ENCODE measurements around the gene RPS27. TPM values are rescaled to one million over a fixed set of nuclear protein-coding genes. Genes with fewer than 3 reads are reported as not detected.
"Not testable (repeated sequence)": the region's sequence is repeated elsewhere in the genome, so short reads cannot be mapped to it uniquely, and the experiment has no call there.

RPS27 gene
- total and polyA plus RNA-seq, 2 donors: 3,498 to 10,997 TPM

DNA sequence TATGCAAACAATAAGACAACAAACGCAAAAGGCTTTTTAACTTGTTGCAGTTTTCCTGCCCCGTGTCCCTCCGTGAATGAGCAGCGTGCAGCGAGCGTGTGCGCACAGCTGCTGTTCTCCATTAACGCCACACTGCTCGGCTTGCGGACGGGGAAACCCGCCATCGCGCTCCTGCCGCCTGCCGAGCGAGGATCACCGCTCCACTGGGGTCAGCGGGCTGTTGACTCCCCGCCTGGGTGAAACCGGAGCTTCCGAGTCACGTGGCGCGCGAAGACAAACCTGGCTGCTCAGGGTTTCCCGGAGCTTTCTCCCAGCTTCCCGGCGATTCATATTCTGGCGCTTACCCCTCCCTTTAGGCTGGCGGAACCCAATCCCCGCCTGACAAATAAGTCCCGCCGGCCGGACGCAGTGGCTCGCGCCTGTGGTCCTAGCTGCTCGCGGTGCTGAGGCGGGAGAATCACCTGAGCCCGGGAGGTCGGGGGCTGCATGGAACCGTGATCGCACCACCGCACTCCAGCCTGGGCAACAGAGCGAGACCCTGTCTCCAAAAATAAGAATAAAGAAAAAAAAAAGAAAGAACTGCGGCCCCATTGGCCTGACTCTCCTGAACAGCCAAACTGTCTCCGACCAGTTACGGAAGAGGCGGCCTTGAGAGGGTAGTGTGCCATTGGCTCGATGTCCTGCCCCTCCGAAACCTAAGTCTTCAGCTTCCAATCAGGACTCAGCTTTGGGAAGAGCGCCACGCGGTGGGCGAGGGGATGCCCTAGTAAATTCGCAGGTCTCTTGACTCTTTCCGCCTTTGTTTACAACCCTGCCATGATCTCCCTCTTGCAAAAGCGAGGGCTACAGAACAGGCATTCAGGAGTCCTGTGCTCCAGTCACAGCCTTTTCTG, 23.2 kb upstream of the RPS27 start, which contains the start of gene CREB3L4:
CREB3L4 (plus strand) TSS at position 796 of the 893 bp plus-strand sequence. CDS start 624 bp downstream, outside the sequence.
- H3K4me1 ChIP-seq (ENCODE audit: insufficient read depth): no peaks in the 10 kb centered on the region

DNA sequence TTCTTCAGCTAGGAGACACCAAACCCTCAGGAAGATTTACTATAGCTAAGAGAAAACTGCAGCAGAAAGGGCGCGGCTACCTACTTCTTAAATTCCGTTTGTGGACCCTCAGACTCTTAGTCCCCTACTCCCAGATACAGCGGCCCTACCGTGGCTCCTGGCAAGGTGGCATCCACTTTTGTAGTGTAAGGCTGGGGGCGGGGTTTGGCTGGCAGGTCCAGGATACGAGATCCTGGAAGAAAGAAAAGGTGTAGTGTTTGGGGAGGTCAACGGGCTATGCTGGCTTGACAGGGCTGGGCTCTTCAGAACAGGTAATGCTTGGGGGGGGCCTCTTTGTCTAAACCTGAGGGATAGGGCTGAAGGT, 22.6 kb upstream of the RPS27 start:
- WGBS: 1% methylated on average over 8 of the region's 8 CpGs
- Histone ChIP-seq H3K36me3 (ENCODE audit: insufficient read depth) (no peaks in the 10 kb centered on the region), H3K4me3 (ENCODE audit: low read depth, low read length) (peak overlapping the region; percentile 40), H3K4me1 (ENCODE audit: insufficient read depth) (no peaks in the 10 kb centered on the region), H3K27ac (ENCODE audit: low read depth) (no peak overlapping the region)
- no peak for DNase-seq (ENCODE audit: extremely low spot score)

More for the DNA sequence above, 23.2 kb upstream of the RPS27 start, which contains the start of gene CREB3L4:
- Histone ChIP-seq H3K36me3 (ENCODE audit: insufficient read depth) (no peaks in the 10 kb centered on the region), H3K4me3 (ENCODE audit: low read depth, low read length) (peak within 1 kb of the TSS; percentile 43), H3K27ac (ENCODE audit: low read depth) (peak within 1 kb of the TSS; percentile 83)
- peak; percentile 96 for DNase-seq (ENCODE audit: extremely low spot score)
- WGBS: under 1% methylated on average over 60 of the region's 60 CpGs

DNA sequence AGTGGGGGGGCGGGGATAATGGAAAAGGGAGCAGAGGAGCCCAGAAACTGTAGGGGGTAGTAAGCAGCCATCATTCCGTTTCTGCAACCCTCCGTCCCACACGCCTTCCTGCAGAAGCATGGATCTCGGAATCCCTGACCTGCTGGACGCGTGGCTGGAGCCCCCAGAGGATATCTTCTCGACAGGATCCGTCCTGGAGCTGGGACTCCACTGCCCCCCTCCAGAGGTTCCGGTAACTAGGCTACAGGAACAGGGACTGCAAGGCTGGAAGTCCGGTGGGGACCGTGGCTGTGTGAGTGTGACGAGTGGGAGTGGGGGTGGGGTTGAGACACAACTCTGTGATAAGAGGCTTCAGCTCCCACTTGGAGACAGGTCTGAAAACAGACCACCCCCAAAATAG, 22.2 kb upstream of the RPS27 start:
- Histone ChIP-seq H3K36me3 (ENCODE audit: insufficient read depth) (no peaks in the 10 kb centered on the region), H3K4me1 (ENCODE audit: insufficient read depth) (no peaks in the 10 kb centered on the region), H3K4me3 (ENCODE audit: low read depth, low read length) (peak overlapping the region; percentile 40), H3K27ac (ENCODE audit: low read depth) (no peak overlapping the region)
- DNase-seq (ENCODE audit: extremely low spot score): no peak
- WGBS: 8% methylated on average over 13 of the region's 13 CpGs

DNA sequence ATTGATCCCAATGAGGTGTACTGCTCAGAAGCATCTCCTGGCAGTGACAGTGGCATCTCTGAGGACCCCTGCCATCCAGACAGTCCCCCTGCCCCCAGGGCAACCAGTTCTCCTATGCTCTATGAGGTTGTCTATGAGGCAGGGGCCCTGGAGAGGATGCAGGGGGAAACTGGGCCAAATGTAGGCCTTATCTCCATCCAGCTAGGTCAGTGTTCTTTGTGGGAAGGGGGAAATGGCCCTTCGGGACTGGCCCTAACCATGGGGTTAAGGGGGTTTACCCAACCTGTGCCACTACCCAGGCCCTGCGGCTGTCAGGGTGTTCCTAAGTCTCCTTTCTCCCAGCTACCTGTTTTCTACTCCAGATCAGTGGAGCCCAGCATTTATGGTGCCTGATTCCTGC, 21.6 kb upstream of the RPS27 start:
- Histone ChIP-seq H3K27ac (ENCODE audit: low read depth) (no peak overlapping the region), H3K36me3 (ENCODE audit: insufficient read depth) (no peaks in the 10 kb centered on the region), H3K4me3 (ENCODE audit: low read depth, low read length) (no peak overlapping the region), H3K4me1 (ENCODE audit: insufficient read depth) (no peaks in the 10 kb centered on the region)
- WGBS: 92% methylated on average over 2 of the region's 2 CpGs
- no peak for DNase-seq (ENCODE audit: extremely low spot score)

DNA sequence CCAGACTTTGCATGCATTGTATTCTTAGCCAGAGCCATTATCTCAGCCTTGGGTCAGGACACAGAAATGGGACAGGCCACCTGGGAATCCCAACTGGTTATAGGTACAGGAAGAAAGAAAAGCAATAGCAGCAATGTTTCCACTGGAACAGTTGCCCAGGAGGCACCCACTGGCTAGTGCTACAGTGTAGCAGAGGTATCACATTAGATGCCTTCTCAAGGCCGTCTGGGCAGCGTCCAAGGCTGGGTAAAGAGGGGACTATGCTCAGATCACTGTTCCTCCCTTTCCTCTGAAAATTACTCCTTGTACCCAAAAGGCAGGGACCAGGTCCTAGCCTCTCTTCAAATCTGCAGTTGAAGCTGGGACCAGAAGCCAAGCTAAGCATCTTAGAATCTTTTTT, 20.2 kb upstream of the RPS27 start:
- H3K27ac ChIP-seq (ENCODE audit: low read depth): no peak overlapping the region
- H3K4me3 ChIP-seq (ENCODE audit: low read depth, low read length): no peak overlapping the region
- DNase-seq (ENCODE audit: extremely low spot score): no peak
- no peaks in the 10 kb centered on the region for H3K4me1 ChIP-seq (ENCODE audit: insufficient read depth)
- no peaks in the 10 kb centered on the region for H3K36me3 ChIP-seq (ENCODE audit: insufficient read depth)
- WGBS: 89% methylated on average over 2 of the region's 2 CpGs

DNA sequence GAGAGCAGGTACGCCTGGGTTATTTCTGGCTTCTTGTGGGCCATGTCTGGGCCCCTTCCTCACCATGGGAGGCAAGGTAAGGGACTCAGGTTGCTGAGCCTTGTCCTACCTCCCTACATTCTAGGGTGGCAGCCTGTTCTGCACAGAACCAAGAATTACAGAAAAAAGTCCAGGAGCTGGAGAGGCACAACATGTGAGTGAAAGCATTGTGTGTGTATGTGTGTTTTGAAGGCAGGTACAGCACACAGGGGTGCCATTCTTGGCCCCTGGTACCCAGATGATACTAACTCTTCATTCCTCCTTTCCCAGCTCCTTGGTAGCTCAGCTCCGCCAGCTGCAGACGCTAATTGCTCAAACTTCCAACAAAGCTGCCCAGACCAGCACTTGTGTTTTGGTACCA, 17.5 kb upstream of the RPS27 start:
- Histone ChIP-seq H3K4me3 (ENCODE audit: low read depth, low read length) (no peak overlapping the region), H3K36me3 (ENCODE audit: insufficient read depth) (no peaks in the 10 kb centered on the region), H3K27ac (ENCODE audit: low read depth) (no peak overlapping the region), H3K4me1 (ENCODE audit: insufficient read depth) (no peaks in the 10 kb centered on the region)
- DNase-seq (ENCODE audit: extremely low spot score): no peak
- 91% methylated on average over 3 of the region's 3 CpGs for WGBS

DNA sequence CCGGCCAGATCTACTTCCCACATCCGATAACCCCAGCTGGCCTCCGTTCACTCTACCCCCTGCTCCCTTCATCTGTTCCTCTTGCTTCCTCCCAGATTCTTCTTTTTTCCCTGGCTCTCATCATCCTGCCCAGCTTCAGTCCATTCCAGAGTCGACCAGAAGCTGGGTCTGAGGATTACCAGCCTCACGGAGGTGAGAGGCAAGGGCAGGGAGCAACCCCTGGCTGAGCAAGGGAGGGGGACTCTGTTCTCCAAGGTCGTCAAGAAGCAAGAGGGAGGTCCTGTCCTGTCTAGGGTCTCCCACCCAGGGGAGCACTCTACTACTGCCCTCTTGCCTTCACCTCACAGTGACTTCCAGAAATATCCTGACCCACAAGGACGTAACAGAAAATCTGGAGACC, 17.0 kb upstream of the RPS27 start:
- DNase-seq (ENCODE audit: extremely low spot score): no peak
- no peaks in the 10 kb centered on the region for H3K4me1 ChIP-seq (ENCODE audit: insufficient read depth)
- H3K27ac ChIP-seq (ENCODE audit: low read depth): no peak overlapping the region
- WGBS: 66% methylated on average over 7 of the region's 7 CpGs
- no peaks in the 10 kb centered on the region for H3K36me3 ChIP-seq (ENCODE audit: insufficient read depth)
- H3K4me3 ChIP-seq (ENCODE audit: low read depth, low read length): no peak overlapping the region

DNA sequence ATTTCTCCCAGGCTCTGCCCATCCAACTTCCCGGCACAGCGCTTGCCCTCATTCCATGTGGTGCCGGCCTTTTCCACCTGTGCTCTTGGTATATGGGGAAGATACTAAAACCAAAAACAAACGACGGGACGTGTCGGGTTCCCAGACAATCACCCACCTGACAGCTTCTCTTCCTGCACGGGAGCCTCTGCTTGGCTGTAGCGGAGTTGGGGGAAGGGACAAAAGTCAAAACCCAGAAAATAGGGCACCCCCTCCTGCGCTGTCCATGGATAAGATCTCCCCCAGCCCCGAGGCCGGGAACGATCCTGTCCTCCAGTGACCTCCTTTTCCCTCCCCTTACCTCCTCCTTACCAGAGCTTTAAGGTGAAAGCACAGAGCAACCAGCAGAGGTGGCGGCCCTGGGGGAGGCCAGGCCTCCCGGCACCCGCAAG, 13.7 kb upstream of the RPS27 start:
- Histone ChIP-seq H3K27ac (ENCODE audit: low read depth) (peak overlapping the region; percentile 80), H3K36me3 (ENCODE audit: insufficient read depth) (no peaks in the 10 kb centered on the region), H3K4me1 (ENCODE audit: insufficient read depth) (no peaks in the 10 kb centered on the region), H3K4me3 (ENCODE audit: low read depth, low read length) (peak overlapping the region; percentile 90)
- no peak for DNase-seq (ENCODE audit: extremely low spot score)
- under 1% methylated on average over 16 of the region's 16 CpGs for WGBS

DNA sequence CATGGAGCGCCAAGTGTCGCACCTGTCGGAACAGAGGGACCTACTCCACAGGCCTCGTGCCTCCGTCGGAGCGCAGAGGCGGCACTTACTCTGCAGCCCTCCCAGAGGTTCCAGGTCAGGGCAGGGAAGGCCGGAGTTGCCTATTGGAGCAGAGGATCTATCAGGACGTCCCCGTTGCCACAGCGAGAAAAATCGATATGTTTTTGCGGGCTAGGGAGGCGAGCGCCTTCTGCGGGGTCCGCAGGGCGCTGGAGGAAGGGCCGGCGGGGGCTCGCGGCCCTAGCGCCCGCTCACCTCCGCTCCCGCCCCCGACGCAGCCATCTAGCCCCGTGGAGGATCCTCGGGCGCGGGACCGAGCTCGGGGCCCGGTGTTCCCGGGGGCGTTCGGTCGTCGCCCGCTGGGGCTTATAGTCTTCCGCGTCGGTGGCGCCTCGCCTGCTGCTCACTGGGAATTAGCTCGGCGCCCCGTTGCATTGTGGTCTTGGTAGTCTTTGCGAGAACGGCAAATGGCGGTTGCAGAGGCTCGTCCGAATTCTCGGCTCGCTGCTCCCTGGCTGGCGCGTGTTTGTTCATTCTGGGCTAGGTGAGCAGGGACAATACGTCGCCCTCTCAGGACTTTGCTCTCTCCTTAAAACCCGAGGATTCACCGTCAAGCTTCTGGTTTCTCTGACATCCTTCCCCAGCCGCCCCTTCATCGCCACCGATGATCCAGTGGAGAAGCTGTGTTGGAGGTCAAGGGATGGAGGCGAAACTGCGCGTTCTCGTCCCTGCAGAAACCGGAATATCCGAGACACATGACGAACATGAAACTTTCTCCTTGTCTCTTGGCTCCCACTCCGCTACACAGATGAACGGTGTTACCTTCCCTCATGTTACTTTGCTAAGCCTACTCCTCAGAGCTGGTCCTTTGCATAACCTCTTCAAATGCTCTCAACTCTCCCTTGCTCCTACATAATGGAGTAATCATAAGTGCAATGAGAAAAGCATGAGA, 13.0 kb upstream of the RPS27 start, which contains the start of gene JTB:
JTB (minus strand) TSS at position 425 of the 991 bp plus-strand sequence; CDS start at position 3, 422 bp downstream.
- Histone ChIP-seq H3K4me1 (ENCODE audit: insufficient read depth) (no peaks in the 10 kb centered on the region), H3K4me3 (ENCODE audit: low read depth, low read length) (peak within 1 kb of the TSS; percentile 90), H3K27ac (ENCODE audit: low read depth) (peak within 1 kb of the TSS; percentile 80), H3K36me3 (ENCODE audit: insufficient read depth) (no peaks in the 10 kb centered on the region)
- DNase-seq (ENCODE audit: extremely low spot score): peak; percentile 86
- under 1% methylated on average over 75 of the region's 75 CpGs for WGBS

DNA sequence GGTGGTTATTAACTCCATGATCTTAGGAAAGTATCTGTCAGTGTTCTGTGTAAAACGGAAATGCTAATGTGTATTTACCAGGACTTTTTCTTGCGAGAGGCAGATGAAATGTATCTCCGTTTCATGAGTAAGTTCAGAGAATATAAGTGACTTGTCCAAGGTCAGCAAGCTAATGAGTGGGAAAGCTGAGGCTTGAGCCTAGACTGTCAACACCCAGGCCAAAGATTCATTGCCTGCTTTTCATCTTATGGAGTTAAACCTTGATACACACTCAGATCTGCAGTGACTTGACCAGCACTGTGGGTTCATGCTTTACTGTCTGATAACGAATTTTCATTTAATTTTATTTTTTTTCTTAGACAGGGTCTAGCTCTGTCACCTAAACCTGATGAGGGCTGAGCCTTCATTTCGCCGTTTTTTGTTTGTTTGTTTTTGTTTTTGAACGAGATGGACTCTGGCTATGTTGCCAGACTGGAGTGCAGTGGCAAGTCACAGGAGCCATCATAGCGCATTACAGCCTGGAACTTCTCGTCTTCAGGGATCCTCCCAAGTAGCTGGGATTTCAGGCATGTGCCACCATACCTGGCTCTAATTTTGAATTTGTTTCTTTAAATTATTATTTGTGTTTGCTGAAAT, 12.2 kb upstream of the RPS27 start:
- H3K4me3 ChIP-seq (ENCODE audit: low read depth, low read length): no peak overlapping the region
- no peak for DNase-seq (ENCODE audit: extremely low spot score)
- H3K4me1 ChIP-seq (ENCODE audit: insufficient read depth): no peaks in the 10 kb centered on the region
- 63% methylated on average over 9 of the region's 9 CpGs for WGBS
- no peak overlapping the region for H3K27ac ChIP-seq (ENCODE audit: low read depth)
- no peaks in the 10 kb centered on the region for H3K36me3 ChIP-seq (ENCODE audit: insufficient read depth)

DNA sequence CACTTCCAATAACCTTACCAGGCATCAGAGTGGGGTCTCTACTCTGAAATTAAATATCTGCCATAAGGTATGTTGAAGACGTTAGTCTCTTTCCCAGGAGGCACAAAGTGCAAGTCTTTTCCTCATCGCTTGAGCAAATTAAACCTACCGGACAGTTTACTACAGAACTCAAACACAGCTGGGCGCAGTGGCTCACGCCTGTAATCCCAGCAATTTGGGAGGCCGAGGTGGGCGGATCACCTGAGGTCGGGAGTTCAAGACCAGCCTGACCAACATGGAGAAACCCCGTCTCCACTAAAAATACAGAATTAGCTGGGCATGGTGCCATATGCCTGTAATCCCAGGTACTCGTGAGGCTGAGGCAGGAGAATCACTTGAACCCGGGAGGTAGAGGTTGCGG, 11.5 kb upstream of the RPS27 start:
- H3K4me1 ChIP-seq (ENCODE audit: insufficient read depth); H3K36me3 ChIP-seq (ENCODE audit: insufficient read depth); H3K4me3 ChIP-seq (ENCODE audit: low read depth, low read length); DNase-seq (ENCODE audit: extremely low spot score); H3K27ac ChIP-seq (ENCODE audit: low read depth): not testable (repeated sequence)
- WGBS: 90% methylated on average over 12 of the region's 12 CpGs

DNA sequence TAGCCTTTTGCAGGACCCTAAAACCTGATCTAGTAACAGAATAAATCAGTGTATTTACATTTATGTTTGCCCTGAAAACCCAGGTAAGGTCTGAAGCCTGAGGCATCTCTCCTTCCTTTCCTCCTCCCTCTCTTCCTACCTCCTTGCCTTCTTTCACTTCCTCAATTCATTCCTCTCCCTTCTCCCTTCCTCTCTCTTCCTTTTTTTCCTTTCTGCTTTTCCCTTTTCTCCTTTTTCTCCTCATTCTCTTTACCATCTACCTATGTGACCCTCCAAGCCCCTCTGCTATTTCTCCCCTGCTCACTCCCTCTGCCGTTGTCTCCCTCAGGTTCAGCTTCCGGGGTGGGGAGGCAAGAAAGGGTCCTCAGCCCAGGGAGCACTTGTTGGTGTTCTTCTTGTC, 8.8 kb upstream of the RPS27 start:
- DNase-seq (ENCODE audit: extremely low spot score): not testable (repeated sequence)

More for the DNA sequence above, 8.8 kb upstream of the RPS27 start:
- not testable (repeated sequence) for H3K27ac ChIP-seq (ENCODE audit: low read depth); H3K4me1 ChIP-seq (ENCODE audit: insufficient read depth); H3K36me3 ChIP-seq (ENCODE audit: insufficient read depth); H3K4me3 ChIP-seq (ENCODE audit: low read depth, low read length)
- 90% methylated on average over 2 of the region's 2 CpGs for WGBS
